Measurements from ENCODE around the gene CXCL12. TPM values are rescaled to one million over a fixed set of nuclear protein-coding genes. Genes with fewer than 3 reads are reported as not detected.
A peak's percentile ranks its signal among the peaks of the same experiment; 100 is the strongest.

Gene CXCL12
- total and polyA plus RNA-seq, 2 experiments from 2014 or later: 341 to 609 TPM

- Histone ChIP-seq H3K27me3 (replicated peaks; ENCODE audit: insufficient read depth) (no peaks in the 10 kb centered on the region), H3K4me2 (ENCODE audit: unreplicated experiment) (peak overlapping the region; percentile 67), H3K36me3 (ENCODE audit: low read depth) (no peaks in the 10 kb centered on the region), H3K9ac (no peak overlapping the region), H3K4me1 (ENCODE audit: insufficient read depth) (peaks cover 13% of the 10 kb centered on the region), H3K9me2 (ENCODE audit: insufficient read depth) (no peaks in the 10 kb centered on the region), H3K79me2 (ENCODE audit: insufficient read depth) (no peaks in the 10 kb centered on the region), H4K20me1 (ENCODE audit: insufficient read depth) (no peaks in the 10 kb centered on the region), H3K27ac (no peak overlapping the region), H3K4me3 (no peak overlapping the region), H3K9me3 (ENCODE audit: low read depth) (no peaks in the 10 kb centered on the region), H2AFZ (no peak overlapping the region), H3F3A (ENCODE audit: insufficient read depth) (peaks cover 9% of the 10 kb centered on the region; the same call in 1 of the 2 replicates)
- no peak for TF ChIP-seq EZH2 (IDR thresholded peaks at IDR 0.05; ENCODE audit: insufficient read depth, poor library complexity, severe bottlenecking)
- no peak for TF ChIP-seq EZH2phosphoT487 (IDR thresholded peaks at IDR 0.05; ENCODE audit: insufficient read depth, low read depth)
- peak; percentile 76 for DNase-seq
- WGBS, 2 experiments (ENCODE audit: low coverage in 1 of 2, low lambda C conversion rate in 2 of 2, missing lambda C conversion rate in 2 of 2): 47 to 52% methylated on average over 4 of the region's 4 CpGs
- in situ Hi-C loops (cut with MboI): no loop called here
These were observed 50.2 kb downstream of the CXCL12 start for GRCh38 chr10:44334621-44335184.

GRCh38 chr10:44334091-44334490 is 50.8 kb downstream of the CXCL12 start:
- in situ Hi-C loops (cut with MboI): no loop called here
- Histone ChIP-seq H3F3A (ENCODE audit: insufficient read depth) (peaks cover 9% of the 10 kb centered on the region; the same call in 1 of the 2 replicates), H3K27me3 (replicated peaks; ENCODE audit: insufficient read depth) (no peaks in the 10 kb centered on the region), H3K9ac (no peak overlapping the region), H3K9me2 (ENCODE audit: insufficient read depth) (no peaks in the 10 kb centered on the region), H3K27ac (no peak overlapping the region), H3K4me2 (ENCODE audit: unreplicated experiment) (no peak overlapping the region), H4K20me1 (ENCODE audit: insufficient read depth) (no peaks in the 10 kb centered on the region), H3K36me3 (ENCODE audit: low read depth) (no peaks in the 10 kb centered on the region), H3K9me3 (ENCODE audit: low read depth) (no peaks in the 10 kb centered on the region), H3K4me3 (no peak overlapping the region), H3K79me2 (ENCODE audit: insufficient read depth) (no peaks in the 10 kb centered on the region), H3K4me1 (ENCODE audit: insufficient read depth) (peaks cover 13% of the 10 kb centered on the region), H2AFZ (no peak overlapping the region)
- no peak for TF ChIP-seq EZH2phosphoT487 (IDR thresholded peaks at IDR 0.05; ENCODE audit: insufficient read depth, low read depth)
- no peak for TF ChIP-seq EZH2 (IDR thresholded peaks at IDR 0.05; ENCODE audit: insufficient read depth, poor library complexity, severe bottlenecking)
- 82 to 89% methylated on average over 6 of the region's 6 CpGs for WGBS, 2 experiments (ENCODE audit: low coverage in 1 of 2, low lambda C conversion rate in 2 of 2, missing lambda C conversion rate in 2 of 2)
- no peak for DNase-seq

- Histone ChIP-seq H4K20me1 (ENCODE audit: insufficient read depth) (no peaks in the 10 kb centered on the region), H3K9me3 (ENCODE audit: low read depth) (no peaks in the 10 kb centered on the region), H3K27me3 (replicated peaks; ENCODE audit: insufficient read depth) (no peaks in the 10 kb centered on the region), H3K4me1 (ENCODE audit: insufficient read depth) (peaks cover 13% of the 10 kb centered on the region), H3K36me3 (ENCODE audit: low read depth) (no peaks in the 10 kb centered on the region), H3K4me3 (no peak overlapping the region), H3K4me2 (ENCODE audit: unreplicated experiment) (no peak overlapping the region), H3K27ac (no peak overlapping the region), H3K9me2 (ENCODE audit: insufficient read depth) (no peaks in the 10 kb centered on the region), H2AFZ (no peak overlapping the region), H3F3A (ENCODE audit: insufficient read depth) (peaks cover 9% of the 10 kb centered on the region; the same call in 1 of the 2 replicates), H3K9ac (no peak overlapping the region), H3K79me2 (ENCODE audit: insufficient read depth) (no peaks in the 10 kb centered on the region)
- in situ Hi-C loops (cut with MboI): no loop called here
- no peak for DNase-seq
- TF ChIP-seq EZH2phosphoT487 (IDR thresholded peaks at IDR 0.05; ENCODE audit: insufficient read depth, low read depth) (no peak), EZH2 (IDR thresholded peaks at IDR 0.05; ENCODE audit: insufficient read depth, poor library complexity, severe bottlenecking) (no peak)
- 96 to 98% methylated on average over 10 of the region's 10 CpGs for WGBS, 2 experiments (ENCODE audit: low coverage in 1 of 2, low lambda C conversion rate in 2 of 2, missing lambda C conversion rate in 2 of 2)
These were observed 51.4 kb downstream of the CXCL12 start for GRCh38 chr10:44333511-44333910.

GRCh38 chr10:44332465-44332864 is 52.4 kb downstream of the CXCL12 start:
- H3F3A ChIP-seq (ENCODE audit: insufficient read depth): peaks cover 9% of the 10 kb centered on the region; the same call in 1 of the 2 replicates
- DNase-seq: no peak
- TF ChIP-seq EZH2phosphoT487 (IDR thresholded peaks at IDR 0.05; ENCODE audit: insufficient read depth, low read depth) (no peak), EZH2 (IDR thresholded peaks at IDR 0.05; ENCODE audit: insufficient read depth, poor library complexity, severe bottlenecking) (no peak)
- no peaks in the 10 kb centered on the region for H3K9me3 ChIP-seq (ENCODE audit: low read depth)
- no peak overlapping the region for H3K4me3 ChIP-seq
- H3K9ac ChIP-seq: no peak overlapping the region
- 81 to 85% methylated on average over 7 of the region's 7 CpGs for WGBS, 2 experiments (ENCODE audit: low coverage in 1 of 2, low lambda C conversion rate in 2 of 2, missing lambda C conversion rate in 2 of 2)
- H3K79me2 ChIP-seq (ENCODE audit: insufficient read depth): no peaks in the 10 kb centered on the region
- peaks cover 13% of the 10 kb centered on the region for H3K4me1 ChIP-seq (ENCODE audit: insufficient read depth)
- no peak overlapping the region for H2AFZ ChIP-seq
- no peaks in the 10 kb centered on the region for H4K20me1 ChIP-seq (ENCODE audit: insufficient read depth)
- in situ Hi-C loops (cut with MboI): no loop called here
- H3K9me2 ChIP-seq (ENCODE audit: insufficient read depth): no peaks in the 10 kb centered on the region
- H3K4me2 ChIP-seq (ENCODE audit: unreplicated experiment): no peak overlapping the region
- no peak overlapping the region for H3K27ac ChIP-seq
- H3K27me3 ChIP-seq (replicated peaks; ENCODE audit: insufficient read depth): no peaks in the 10 kb centered on the region
- no peaks in the 10 kb centered on the region for H3K36me3 ChIP-seq (ENCODE audit: low read depth)

GRCh38 chr10:44330431-44330830 is 54.5 kb downstream of the CXCL12 start:
- no peak overlapping the region for H2AFZ ChIP-seq
- H3K4me3 ChIP-seq: no peak overlapping the region
- no peak for DNase-seq
- TF ChIP-seq EZH2phosphoT487 (IDR thresholded peaks at IDR 0.05; ENCODE audit: insufficient read depth, low read depth) (no peak), EZH2 (IDR thresholded peaks at IDR 0.05; ENCODE audit: insufficient read depth, poor library complexity, severe bottlenecking) (no peak)
- H3K4me2 ChIP-seq (ENCODE audit: unreplicated experiment): no peak overlapping the region
- H3K79me2 ChIP-seq (ENCODE audit: insufficient read depth): no peaks in the 10 kb centered on the region
- peaks cover 9% of the 10 kb centered on the region; the same call in 1 of the 2 replicates for H3F3A ChIP-seq (ENCODE audit: insufficient read depth)
- H3K27ac ChIP-seq: no peak overlapping the region
- in situ Hi-C loops (cut with MboI): no loop called here
- no peaks in the 10 kb centered on the region for H3K36me3 ChIP-seq (ENCODE audit: low read depth)
- no peaks in the 10 kb centered on the region for H3K9me3 ChIP-seq (ENCODE audit: low read depth)
- no peaks in the 10 kb centered on the region for H4K20me1 ChIP-seq (ENCODE audit: insufficient read depth)
- no peak overlapping the region for H3K9ac ChIP-seq
- H3K4me1 ChIP-seq (ENCODE audit: insufficient read depth): peaks cover 13% of the 10 kb centered on the region
- no peaks in the 10 kb centered on the region for H3K27me3 ChIP-seq (replicated peaks; ENCODE audit: insufficient read depth)
- no peaks in the 10 kb centered on the region for H3K9me2 ChIP-seq (ENCODE audit: insufficient read depth)
